Measurements from ENCODE around the gene DPM3.

The DPM3 gene

GRCh38 chr1:155184835-155185782, 44.8 kb upstream of the DPM3 start (continued):
- TF ChIP-seq PRDM2 (tag by site-specific recombination; IDR thresholded peaks at IDR 0.05; ENCODE audit: borderline replicate concordance): no peak

GRCh38 chr1:155184351-155184811, 44.0 kb upstream of the DPM3 start:
- no peak overlapping the region for H3K4me3 ChIP-seq (ENCODE audit: low read depth, low read length)
- POLR2A ChIA-PET: interaction anchor here (1.0 kb wide), 1 partner anchor 9 kb away, joined by 3 read pairs; no protein-coding TSS in a partner anchor

GRCh38 chr1:155183775-155184221, 43.5 kb upstream of the DPM3 start:
- POLR2A ChIA-PET: interaction anchor here (1.0 kb wide), 1 partner anchor 10 kb away, joined by 3 read pairs; no protein-coding TSS in a partner anchor
- Histone ChIP-seq H3K9me3 (ENCODE audit: control insufficient read depth, insufficient read depth, low read depth, low read length) (no peaks in the 10 kb centered on the region), H3K4me1 (ENCODE audit: control insufficient read depth, insufficient read depth, low read length) (no peaks in the 10 kb centered on the region), H3K4me3 (ENCODE audit: low read depth, low read length) (no peak overlapping the region), H3K36me3 (ENCODE audit: control insufficient read depth in 2 of 2, insufficient read depth in 1 of 2, low read length in 2 of 2) (no peaks in the 10 kb centered on the region), H3K27ac (ENCODE audit: extremely low read depth, low read depth, low read length) (no peak overlapping the region)
- TF ChIP-seq ZSCAN16 (tag by site-specific recombination; IDR thresholded peaks at IDR 0.05) (no peak), IKZF3 (tag by site-specific recombination; IDR thresholded peaks at IDR 0.05) (no peak)
- CTCF ChIA-PET: interaction anchor here (0.5 to 4.4 kb wide), 4 partner anchors 9 to 386 kb away, joined by 3 to 21 read pairs (median 9); partner anchors contain the start of gene KRTCAP2

More at GRCh38 chr1:155184351-155184811, 44.0 kb upstream of the DPM3 start:
- Histone ChIP-seq H3K36me3 (ENCODE audit: control insufficient read depth in 2 of 2, insufficient read depth in 1 of 2, low read length in 2 of 2) (no peaks in the 10 kb centered on the region), H3K27ac (ENCODE audit: extremely low read depth, low read depth, low read length) (no peak overlapping the region), H3K9me3 (ENCODE audit: control insufficient read depth, insufficient read depth, low read depth, low read length) (no peaks in the 10 kb centered on the region), H3K4me1 (ENCODE audit: control insufficient read depth, insufficient read depth, low read length) (no peaks in the 10 kb centered on the region)
- no peak for TF ChIP-seq ZFP3 (tag by site-specific recombination; IDR thresholded peaks at IDR 0.05; ENCODE audit: low read depth)
- TF ChIP-seq ZNF521 (tag by site-specific recombination; IDR thresholded peaks at IDR 0.05): no peak
- no peak for TF ChIP-seq KLF7 (tag by site-specific recombination; IDR thresholded peaks at IDR 0.05; ENCODE audit: borderline replicate concordance)
- TF ChIP-seq ZNF660 (tag by site-specific recombination; IDR thresholded peaks at IDR 0.05): no peak
- no peak for TF ChIP-seq ZNF221 (tag by site-specific recombination; IDR thresholded peaks at IDR 0.05; ENCODE audit: borderline replicate concordance)
- TF ChIP-seq ZNF639 (tag by site-specific recombination; IDR thresholded peaks at IDR 0.05): no peak
- TF ChIP-seq ZNF626 (tag by site-specific recombination; IDR thresholded peaks at IDR 0.05): no peak
- TF ChIP-seq ZSCAN5A (tag by site-specific recombination; IDR thresholded peaks at IDR 0.05): no peak
- no peak for TF ChIP-seq ZNF302 (tag by site-specific recombination; IDR thresholded peaks at IDR 0.05; ENCODE audit: low read depth)
- no peak for TF ChIP-seq YY2 (tag by site-specific recombination; IDR thresholded peaks at IDR 0.05)
- no peak for TF ChIP-seq ZNF174 (tag by site-specific recombination; IDR thresholded peaks at IDR 0.05)
- TF ChIP-seq ZNF140 (tag by site-specific recombination; IDR thresholded peaks at IDR 0.05): no peak
- CTCF ChIA-PET: interaction anchor here (0.6 to 4.4 kb wide), 3 partner anchors 9 to 66 kb away, joined by 3 to 21 read pairs (median 15); partner anchors contain the start of gene KRTCAP2
